ENCODE measurements around the gene CD3E.

DNA sequence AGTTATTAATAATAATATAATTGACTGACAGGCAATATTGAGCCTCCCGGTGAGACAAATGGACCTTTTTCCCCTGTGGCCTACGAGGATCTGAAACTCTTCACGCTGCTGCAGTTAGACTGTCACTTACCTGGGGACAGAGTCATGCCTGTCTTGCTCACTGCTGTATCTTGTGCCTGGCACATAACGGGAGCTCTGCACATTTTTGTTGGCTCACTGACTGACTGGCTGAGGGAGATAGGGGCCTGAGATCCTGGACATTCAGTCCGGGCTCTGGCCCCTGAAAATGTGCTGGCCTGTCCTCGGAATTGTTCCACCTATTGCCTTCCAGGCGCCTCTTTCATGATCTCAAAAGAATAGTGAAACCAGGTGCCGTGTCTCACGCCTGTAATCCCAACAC, 38.7 kb downstream of the CD3E start:
- TF ChIP-seq, protein P1, sequence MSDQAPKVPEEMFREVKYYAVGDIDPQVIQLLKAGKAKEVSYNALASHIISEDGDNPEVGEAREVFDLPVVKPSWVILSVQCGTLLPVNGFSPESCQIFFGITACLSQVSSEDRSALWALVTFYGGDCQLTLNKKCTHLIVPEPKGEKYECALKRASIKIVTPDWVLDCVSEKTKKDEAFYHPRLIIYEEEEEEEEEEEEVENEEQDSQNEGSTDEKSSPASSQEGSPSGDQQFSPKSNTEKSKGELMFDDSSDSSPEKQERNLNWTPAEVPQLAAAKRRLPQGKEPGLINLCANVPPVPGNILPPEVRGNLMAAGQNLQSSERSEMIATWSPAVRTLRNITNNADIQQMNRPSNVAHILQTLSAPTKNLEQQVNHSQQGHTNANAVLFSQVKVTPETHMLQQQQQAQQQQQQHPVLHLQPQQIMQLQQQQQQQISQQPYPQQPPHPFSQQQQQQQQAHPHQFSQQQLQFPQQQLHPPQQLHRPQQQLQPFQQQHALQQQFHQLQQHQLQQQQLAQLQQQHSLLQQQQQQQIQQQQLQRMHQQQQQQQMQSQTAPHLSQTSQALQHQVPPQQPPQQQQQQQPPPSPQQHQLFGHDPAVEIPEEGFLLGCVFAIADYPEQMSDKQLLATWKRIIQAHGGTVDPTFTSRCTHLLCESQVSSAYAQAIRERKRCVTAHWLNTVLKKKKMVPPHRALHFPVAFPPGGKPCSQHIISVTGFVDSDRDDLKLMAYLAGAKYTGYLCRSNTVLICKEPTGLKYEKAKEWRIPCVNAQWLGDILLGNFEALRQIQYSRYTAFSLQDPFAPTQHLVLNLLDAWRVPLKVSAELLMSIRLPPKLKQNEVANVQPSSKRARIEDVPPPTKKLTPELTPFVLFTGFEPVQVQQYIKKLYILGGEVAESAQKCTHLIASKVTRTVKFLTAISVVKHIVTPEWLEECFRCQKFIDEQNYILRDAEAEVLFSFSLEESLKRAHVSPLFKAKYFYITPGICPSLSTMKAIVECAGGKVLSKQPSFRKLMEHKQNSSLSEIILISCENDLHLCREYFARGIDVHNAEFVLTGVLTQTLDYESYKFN (CRISPR knock-in tag; conservative IDR thresholded peaks at IDR 0.05), result no peak
- TF ChIP-seq, protein P2, sequence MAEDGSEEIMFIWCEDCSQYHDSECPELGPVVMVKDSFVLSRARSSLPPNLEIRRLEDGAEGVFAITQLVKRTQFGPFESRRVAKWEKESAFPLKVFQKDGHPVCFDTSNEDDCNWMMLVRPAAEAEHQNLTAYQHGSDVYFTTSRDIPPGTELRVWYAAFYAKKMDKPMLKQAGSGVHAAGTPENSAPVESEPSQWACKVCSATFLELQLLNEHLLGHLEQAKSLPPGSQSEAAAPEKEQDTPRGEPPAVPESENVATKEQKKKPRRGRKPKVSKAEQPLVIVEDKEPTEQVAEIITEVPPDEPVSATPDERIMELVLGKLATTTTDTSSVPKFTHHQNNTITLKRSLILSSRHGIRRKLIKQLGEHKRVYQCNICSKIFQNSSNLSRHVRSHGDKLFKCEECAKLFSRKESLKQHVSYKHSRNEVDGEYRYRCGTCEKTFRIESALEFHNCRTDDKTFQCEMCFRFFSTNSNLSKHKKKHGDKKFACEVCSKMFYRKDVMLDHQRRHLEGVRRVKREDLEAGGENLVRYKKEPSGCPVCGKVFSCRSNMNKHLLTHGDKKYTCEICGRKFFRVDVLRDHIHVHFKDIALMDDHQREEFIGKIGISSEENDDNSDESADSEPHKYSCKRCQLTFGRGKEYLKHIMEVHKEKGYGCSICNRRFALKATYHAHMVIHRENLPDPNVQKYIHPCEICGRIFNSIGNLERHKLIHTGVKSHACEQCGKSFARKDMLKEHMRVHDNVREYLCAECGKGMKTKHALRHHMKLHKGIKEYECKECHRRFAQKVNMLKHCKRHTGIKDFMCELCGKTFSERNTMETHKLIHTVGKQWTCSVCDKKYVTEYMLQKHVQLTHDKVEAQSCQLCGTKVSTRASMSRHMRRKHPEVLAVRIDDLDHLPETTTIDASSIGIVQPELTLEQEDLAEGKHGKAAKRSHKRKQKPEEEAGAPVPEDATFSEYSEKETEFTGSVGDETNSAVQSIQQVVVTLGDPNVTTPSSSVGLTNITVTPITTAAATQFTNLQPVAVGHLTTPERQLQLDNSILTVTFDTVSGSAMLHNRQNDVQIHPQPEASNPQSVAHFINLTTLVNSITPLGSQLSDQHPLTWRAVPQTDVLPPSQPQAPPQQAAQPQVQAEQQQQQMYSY (CRISPR knock-in tag; IDR thresholded peaks at IDR 0.05), result no peak
- TF ChIP-seq MEF2D (CRISPR knock-in tag; IDR thresholded peaks at IDR 0.05), result no peak
